GM12878 (cell line): ENCODE results near the gene FUT8.

Experiments
- CTCF ChIP-seq, 3 experiments: IDR thresholded peaks in 2 of 3; conservative IDR thresholded peaks in 1 of 3; 2 replicates each; pipeline ENCODE4 v1.5.1; 2011; ENCODE audit warnings: low read depth in 3 of 3, low read length in 3 of 3, mild to moderate bottlenecking in 3 of 3, control low read depth in 2 of 3, moderate library complexity in 2 of 3, inconsistent platforms in 1 of 3, mixed read lengths in 1 of 3; ENCODE audit not compliant: control insufficient read depth in 2 of 3, insufficient read depth in 1 of 3; ENCODE audit errors: extremely low read depth in 1 of 3
- NR2C2 ChIP-seq: IDR thresholded peaks from 2 replicates; pipeline ENCODE4 v1.6.1; 2011; ENCODE audit warnings: borderline replicate concordance, low read depth; ENCODE audit not compliant: control insufficient read depth, insufficient read length
- POLR2AphosphoS5 ChIP-seq: IDR thresholded peaks from 2 replicates; pipeline ENCODE4 v1.6.1; 2011; ENCODE audit warnings: mild to moderate bottlenecking, low read length, inconsistent platforms

GRCh38 chr14:65703521-65703920 is 291.0 kb downstream of the FUT8 start:
- no peak for TF ChIP-seq POLR2AphosphoS5
- TF ChIP-seq CTCF (IDR thresholded peaks at IDR 0.05 in 2 of 3, conservative IDR thresholded peaks at IDR 0.05 in 1 of 3; ENCODE audit: control insufficient read depth in 2 of 3, extremely low read depth in 1 of 3, insufficient read depth in 1 of 3, low read depth in 3 of 3, low read length in 3 of 3), result no peak
- TF ChIP-seq NR2C2, result no peak
